ENCODE data around the gene HS6ST1.

The HS6ST1 gene

DNA sequence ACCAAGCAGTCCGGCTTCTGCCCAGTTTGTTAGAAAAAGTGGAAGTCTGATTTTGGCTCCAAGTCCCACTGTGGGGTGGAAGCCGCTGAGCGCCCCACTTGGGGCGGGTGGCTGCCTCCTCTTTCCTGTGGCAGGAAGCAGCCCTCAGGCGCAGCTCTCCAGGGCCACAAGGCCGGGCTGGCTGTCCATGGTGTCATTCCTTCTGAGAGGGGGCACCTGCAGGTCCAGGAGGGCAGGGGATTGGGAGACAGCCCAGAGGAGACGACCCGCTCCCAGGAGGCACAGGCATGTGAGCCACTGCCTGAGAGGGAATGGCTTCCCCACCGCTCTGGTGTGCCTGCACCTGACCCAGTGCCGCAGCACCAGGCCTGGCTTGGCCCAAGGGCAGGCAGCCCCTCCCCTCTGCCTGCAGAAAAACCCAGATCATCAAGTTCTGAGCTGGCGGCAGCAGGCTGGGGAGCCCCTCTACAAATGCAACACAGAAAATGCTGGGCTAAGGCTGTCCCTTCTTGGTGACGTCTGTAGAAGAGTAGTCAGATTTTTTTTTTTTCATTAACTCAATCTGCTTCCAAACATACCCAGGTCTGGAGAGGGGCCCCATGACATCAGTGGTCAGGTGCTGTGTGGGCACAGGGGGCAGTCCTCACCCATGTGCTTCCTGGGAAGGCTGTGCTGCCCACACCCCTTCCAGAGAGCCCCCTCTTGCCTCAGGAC lies 38.4 kb downstream of the HS6ST1 start:
- Histone ChIP-seq H3K36me3 (ENCODE audit: control insufficient read depth, insufficient read depth, low read length) (peaks cover 5% of the 10 kb centered on the region; the same call in 1 of the 2 replicates), H3K4me1 (ENCODE audit: control insufficient read depth, insufficient read depth, low read length) (peaks cover 4% of the 10 kb centered on the region; the same call in 1 of the 2 replicates)
- no CpG with 5 or more reads among the region's 12 CpGs for WGBS (ENCODE audit: insufficient coverage, insufficient read length)

DNA sequence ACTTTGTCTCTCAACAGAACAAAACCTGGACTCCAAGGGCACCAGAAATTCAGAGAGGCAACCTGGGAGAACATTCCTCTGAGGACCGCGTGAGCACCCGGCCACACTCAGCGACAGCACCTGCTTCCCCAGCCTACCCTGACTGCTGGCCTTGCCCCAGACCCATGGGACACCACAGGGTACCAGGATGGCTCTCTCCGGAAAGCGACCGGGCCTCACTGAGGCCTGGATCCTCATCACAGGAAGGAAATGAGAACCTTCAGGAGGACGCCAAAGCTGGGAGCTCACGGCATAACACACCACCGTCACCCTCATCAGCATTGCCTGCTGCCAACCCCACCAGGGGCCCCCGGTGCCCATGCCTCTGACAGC lies 38.9 kb downstream of the HS6ST1 start:
- DNase-seq (ENCODE audit: low read depth, low spot score): no peak
- 0 out of 2 replicates have a peak, but pooled peaks cover 4% of the 10 kb centered on the region for H3K36me3 ChIP-seq (ENCODE audit: control insufficient read depth, insufficient read depth, low read length)
- H3K4me3 ChIP-seq (ENCODE audit: low read length): no peak overlapping the region
- no CpG with 5 or more reads among the region's 11 CpGs for WGBS (ENCODE audit: insufficient coverage, insufficient read length)
- H3K27ac ChIP-seq (ENCODE audit: low read length): no peak overlapping the region
- peaks cover 4% of the 10 kb centered on the region; the same call in 1 of the 2 replicates for H3K4me1 ChIP-seq (ENCODE audit: control insufficient read depth, insufficient read depth, low read length)
- H3K9me3 ChIP-seq (ENCODE audit: control insufficient read depth, insufficient read depth, low read length): no peaks in the 10 kb centered on the region
- no peaks in the 10 kb centered on the region for H3K27me3 ChIP-seq (ENCODE audit: control insufficient read depth, insufficient read depth, low read length)

More for the DNA sequence above, 38.4 kb downstream of the HS6ST1 start:
- no peak for DNase-seq (ENCODE audit: low read depth, low spot score)
- no peak overlapping the region for H3K4me3 ChIP-seq (ENCODE audit: low read length)
- no peaks in the 10 kb centered on the region for H3K9me3 ChIP-seq (ENCODE audit: control insufficient read depth, insufficient read depth, low read length)
- H3K27me3 ChIP-seq (ENCODE audit: control insufficient read depth, insufficient read depth, low read length): no peaks in the 10 kb centered on the region
- H3K27ac ChIP-seq (ENCODE audit: low read length): no peak overlapping the region

DNA sequence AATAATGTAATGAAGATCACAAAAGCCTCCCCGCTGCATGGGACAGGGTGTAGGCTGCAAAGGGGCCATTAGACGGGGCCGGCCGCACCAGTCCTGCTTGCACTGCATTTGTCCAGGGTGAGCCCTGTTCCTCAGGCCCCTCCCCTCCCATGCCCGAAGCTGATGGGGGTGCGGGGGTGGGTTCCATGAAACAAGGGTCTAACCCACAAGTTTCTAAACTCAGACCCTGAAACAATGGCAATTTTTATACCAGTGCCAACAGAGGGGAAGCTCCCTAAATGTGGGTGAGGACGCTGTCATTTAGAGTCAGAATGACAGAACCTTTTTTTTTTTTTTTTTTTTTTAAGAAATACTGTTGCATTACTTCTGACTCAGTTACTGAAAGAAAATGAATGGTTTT lies 39.7 kb downstream of the HS6ST1 start:
- peaks cover 4% of the 10 kb centered on the region; the same call in 1 of the 2 replicates for H3K4me1 ChIP-seq (ENCODE audit: control insufficient read depth, insufficient read depth, low read length)
- H3K36me3 ChIP-seq (ENCODE audit: control insufficient read depth, insufficient read depth, low read length): 0 out of 2 replicates have a peak, but pooled peaks cover 4% of the 10 kb centered on the region
- H3K27ac ChIP-seq (ENCODE audit: low read length): no peak overlapping the region
- H3K9me3 ChIP-seq (ENCODE audit: control insufficient read depth, insufficient read depth, low read length): no peaks in the 10 kb centered on the region
- no CpG with 5 or more reads among the region's 7 CpGs for WGBS (ENCODE audit: insufficient coverage, insufficient read length)
- H3K27me3 ChIP-seq (ENCODE audit: control insufficient read depth, insufficient read depth, low read length): no peaks in the 10 kb centered on the region
- H3K4me3 ChIP-seq (ENCODE audit: low read length): no peak overlapping the region
- no peak for DNase-seq (ENCODE audit: low read depth, low spot score)

DNA sequence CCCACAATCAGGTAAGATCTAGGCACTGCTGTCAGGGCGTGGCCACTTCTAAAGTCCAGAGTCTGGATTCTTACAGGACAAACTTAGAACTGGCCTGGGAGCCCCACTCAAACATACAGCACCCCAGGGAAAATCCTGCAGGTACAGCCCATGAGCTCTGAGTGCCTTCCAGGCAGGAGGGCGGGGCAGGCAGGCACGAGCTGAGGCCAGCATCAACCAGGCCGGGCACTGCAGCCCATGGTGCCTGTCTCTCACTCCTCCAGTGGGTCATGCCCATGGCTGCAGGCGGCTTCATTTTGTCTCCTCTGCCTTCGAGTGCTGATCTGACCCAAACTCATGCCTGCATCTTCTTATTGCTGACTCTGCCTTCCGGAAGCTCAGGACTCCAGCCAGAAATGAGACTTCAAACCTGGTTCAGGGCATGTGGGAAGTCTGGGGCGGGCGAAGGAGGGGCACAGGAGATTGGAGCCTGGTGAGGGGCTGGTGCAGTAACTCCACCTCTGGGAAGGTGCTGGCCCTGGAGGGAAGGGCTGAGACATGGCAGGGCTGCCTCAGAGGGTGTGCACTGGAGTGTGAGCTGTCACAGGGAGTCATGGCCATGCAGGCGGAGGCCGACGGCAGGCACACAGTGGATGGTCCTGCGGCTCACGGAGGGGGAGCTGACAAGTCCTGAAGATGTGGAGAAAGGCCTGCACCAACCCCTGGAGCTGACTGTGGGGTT lies 40.5 kb downstream of the HS6ST1 start:
- Histone ChIP-seq H3K27me3 (ENCODE audit: control insufficient read depth, insufficient read depth, low read length) (no peaks in the 10 kb centered on the region), H3K4me1 (ENCODE audit: control insufficient read depth, insufficient read depth, low read length) (peaks cover 2% of the 10 kb centered on the region; the same call in 1 of the 2 replicates), H3K9me3 (ENCODE audit: control insufficient read depth, insufficient read depth, low read length) (no peaks in the 10 kb centered on the region), H3K36me3 (ENCODE audit: control insufficient read depth, insufficient read depth, low read length) (peaks cover 7% of the 10 kb centered on the region; the same call in 1 of the 2 replicates), H3K27ac (ENCODE audit: low read length) (no peak overlapping the region), H3K4me3 (ENCODE audit: low read length) (no peak overlapping the region)
- DNase-seq (ENCODE audit: low read depth, low spot score): no peak
- no CpG with 5 or more reads among the region's 14 CpGs for WGBS (ENCODE audit: insufficient coverage, insufficient read length)

DNA sequence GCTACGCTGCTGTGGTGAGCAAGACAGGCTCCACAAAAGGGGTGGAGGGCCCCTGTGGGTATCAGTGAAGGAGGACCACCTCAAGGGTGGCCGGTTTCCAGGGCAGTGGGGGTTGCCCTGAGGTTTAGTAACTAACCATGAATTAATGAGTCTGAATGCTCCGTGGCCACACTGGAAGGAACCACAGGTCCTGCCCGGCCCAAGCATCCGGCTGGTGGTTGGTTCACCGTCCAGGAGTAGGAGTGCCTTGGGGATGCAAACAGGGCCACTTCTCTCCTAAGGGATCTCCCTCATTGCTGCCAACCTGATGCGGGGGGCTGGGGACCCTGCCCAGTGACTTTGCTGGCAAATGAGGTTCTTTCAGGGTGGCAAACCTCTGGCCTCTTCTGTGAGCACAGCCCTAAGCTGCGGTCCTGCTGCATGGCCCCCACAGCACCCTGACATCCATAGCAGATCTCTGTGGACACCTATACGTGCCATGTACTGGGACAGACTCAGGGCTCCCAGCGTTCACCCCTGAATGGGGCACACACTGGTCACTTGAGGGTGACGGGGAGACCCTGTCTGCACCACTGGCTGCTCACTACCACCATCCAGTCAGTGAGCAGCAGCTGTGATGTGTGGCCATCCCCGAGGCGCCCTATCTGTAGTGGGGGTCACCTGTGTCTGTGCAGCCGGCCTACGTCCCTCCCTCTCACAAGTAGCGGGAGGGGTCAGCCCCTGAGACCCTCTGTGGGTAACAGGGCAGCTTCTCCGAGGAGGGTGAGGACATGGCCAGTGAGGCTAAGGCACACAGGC lies 41.6 kb downstream of the HS6ST1 start:
- Histone ChIP-seq H3K27me3 (ENCODE audit: control insufficient read depth, insufficient read depth, low read length) (no peaks in the 10 kb centered on the region), H3K27ac (ENCODE audit: low read length) (no peak overlapping the region), H3K9me3 (ENCODE audit: control insufficient read depth, insufficient read depth, low read length) (no peaks in the 10 kb centered on the region), H3K36me3 (ENCODE audit: control insufficient read depth, insufficient read depth, low read length) (peaks cover 7% of the 10 kb centered on the region; the same call in 1 of the 2 replicates), H3K4me1 (ENCODE audit: control insufficient read depth, insufficient read depth, low read length) (no peaks in the 10 kb centered on the region), H3K4me3 (ENCODE audit: low read length) (no peak overlapping the region)
- no CpG with 5 or more reads among the region's 17 CpGs for WGBS (ENCODE audit: insufficient coverage, insufficient read length)
- no peak for DNase-seq (ENCODE audit: low read depth, low spot score)

DNA sequence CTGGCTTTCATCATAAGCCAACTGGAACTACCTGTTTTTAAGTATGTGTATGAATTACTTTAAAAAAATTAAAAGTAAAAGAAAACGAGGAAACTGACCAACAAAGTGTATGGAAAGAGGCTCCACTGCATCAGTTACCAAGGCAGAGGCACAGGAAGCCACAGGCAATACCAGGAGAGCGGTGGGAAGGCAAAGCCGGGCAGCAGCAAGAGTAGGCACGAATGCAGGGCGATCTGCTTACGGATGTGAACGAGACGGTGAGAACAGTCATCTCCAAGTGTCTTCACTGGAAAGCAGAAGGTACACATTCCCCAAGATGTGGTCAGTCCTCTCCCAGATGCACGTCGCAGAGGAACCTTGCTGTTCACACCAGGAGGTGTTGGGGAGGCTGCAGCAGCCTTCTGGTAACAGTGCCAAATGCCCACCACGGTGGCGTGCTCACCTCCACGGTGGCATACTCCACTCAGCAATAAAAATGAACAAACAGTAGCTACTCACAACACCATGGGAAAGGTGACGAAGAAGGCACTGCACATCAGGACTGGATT lies 43.1 kb downstream of the HS6ST1 start:
- Histone ChIP-seq H3K9me3 (ENCODE audit: control insufficient read depth, insufficient read depth, low read length) (no peaks in the 10 kb centered on the region), H3K27me3 (ENCODE audit: control insufficient read depth, insufficient read depth, low read length) (no peaks in the 10 kb centered on the region), H3K4me3 (ENCODE audit: low read length) (no peak overlapping the region), H3K4me1 (ENCODE audit: control insufficient read depth, insufficient read depth, low read length) (no peaks in the 10 kb centered on the region), H3K36me3 (ENCODE audit: control insufficient read depth, insufficient read depth, low read length) (peaks cover 7% of the 10 kb centered on the region; the same call in 1 of the 2 replicates), H3K27ac (ENCODE audit: low read length) (no peak overlapping the region)
- no CpG with 5 or more reads among the region's 14 CpGs for WGBS (ENCODE audit: insufficient coverage, insufficient read length)
- DNase-seq (ENCODE audit: low read depth, low spot score): no peak

DNA sequence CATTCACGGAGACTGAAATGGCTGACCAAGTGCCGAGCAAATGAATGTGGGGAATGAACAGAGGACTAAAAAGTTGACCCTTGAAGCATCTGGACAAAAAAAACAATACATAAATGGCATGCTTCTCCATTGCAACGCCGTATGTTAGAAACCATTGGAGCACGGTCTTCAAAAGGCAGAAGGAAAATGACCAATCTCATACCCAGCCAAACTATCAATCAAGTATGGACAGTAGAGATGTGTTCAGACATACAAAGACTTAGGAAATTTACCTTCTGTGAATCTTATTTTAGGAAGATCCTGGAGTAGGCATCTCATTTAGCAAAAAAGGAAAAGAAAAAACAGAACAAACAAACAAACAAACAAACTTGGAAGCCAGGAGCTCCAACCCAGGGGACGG lies 44.5 kb downstream of the HS6ST1 start:
- H3K27ac ChIP-seq (ENCODE audit: low read length): no peak overlapping the region
- H3K27me3 ChIP-seq (ENCODE audit: control insufficient read depth, insufficient read depth, low read length): no peaks in the 10 kb centered on the region
- H3K4me3 ChIP-seq (ENCODE audit: low read length): no peak overlapping the region
- no peak for DNase-seq (ENCODE audit: low read depth, low spot score)
- H3K9me3 ChIP-seq (ENCODE audit: control insufficient read depth, insufficient read depth, low read length): no peaks in the 10 kb centered on the region
- H3K4me1 ChIP-seq (ENCODE audit: control insufficient read depth, insufficient read depth, low read length): no peaks in the 10 kb centered on the region
- H3K36me3 ChIP-seq (ENCODE audit: control insufficient read depth, insufficient read depth, low read length): peaks cover 7% of the 10 kb centered on the region; the same call in 1 of the 2 replicates
- WGBS (ENCODE audit: insufficient coverage, insufficient read length): no CpG with 5 or more reads among the region's 6 CpGs

DNA sequence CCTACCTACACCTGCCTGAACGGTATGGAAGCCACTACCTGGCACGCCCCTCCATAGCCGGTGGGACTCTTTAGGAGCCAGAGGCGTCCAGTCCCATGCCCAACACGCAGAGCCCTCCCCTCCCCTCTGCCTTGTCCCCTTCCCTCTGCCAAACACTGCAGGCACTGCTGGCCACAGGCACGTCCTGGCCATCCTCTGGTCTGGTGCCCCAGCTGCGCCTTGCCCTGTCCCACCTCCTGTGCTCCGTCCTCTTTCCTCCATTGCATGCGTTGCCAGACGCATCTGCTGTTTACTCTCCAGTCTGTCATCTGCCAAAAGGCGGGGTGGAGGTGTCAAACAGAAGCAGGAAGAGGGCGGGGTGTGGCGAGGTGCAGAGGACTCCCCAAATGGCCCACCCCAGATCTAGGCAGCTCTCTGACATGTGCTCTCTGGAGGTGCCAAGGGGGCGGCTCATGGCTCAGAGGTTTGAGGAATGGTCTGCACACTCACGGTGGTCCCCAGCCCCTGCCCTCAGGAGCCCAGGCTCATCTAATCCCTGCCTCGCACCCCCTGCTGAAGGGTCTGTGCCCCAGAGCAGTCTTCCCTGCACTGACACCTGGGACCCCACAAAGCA lies 45.1 kb downstream of the HS6ST1 start:
- H3K27me3 ChIP-seq (ENCODE audit: control insufficient read depth, insufficient read depth, low read length): no peaks in the 10 kb centered on the region
- WGBS (ENCODE audit: insufficient coverage, insufficient read length): no CpG with 5 or more reads among the region's 16 CpGs
- no peak for DNase-seq (ENCODE audit: low read depth, low spot score)
- peaks cover 7% of the 10 kb centered on the region; the same call in 1 of the 2 replicates for H3K36me3 ChIP-seq (ENCODE audit: control insufficient read depth, insufficient read depth, low read length)
- H3K4me1 ChIP-seq (ENCODE audit: control insufficient read depth, insufficient read depth, low read length): no peaks in the 10 kb centered on the region
- H3K9me3 ChIP-seq (ENCODE audit: control insufficient read depth, insufficient read depth, low read length): no peaks in the 10 kb centered on the region
- H3K27ac ChIP-seq (ENCODE audit: low read length): no peak overlapping the region
- H3K4me3 ChIP-seq (ENCODE audit: low read length): no peak overlapping the region

DNA sequence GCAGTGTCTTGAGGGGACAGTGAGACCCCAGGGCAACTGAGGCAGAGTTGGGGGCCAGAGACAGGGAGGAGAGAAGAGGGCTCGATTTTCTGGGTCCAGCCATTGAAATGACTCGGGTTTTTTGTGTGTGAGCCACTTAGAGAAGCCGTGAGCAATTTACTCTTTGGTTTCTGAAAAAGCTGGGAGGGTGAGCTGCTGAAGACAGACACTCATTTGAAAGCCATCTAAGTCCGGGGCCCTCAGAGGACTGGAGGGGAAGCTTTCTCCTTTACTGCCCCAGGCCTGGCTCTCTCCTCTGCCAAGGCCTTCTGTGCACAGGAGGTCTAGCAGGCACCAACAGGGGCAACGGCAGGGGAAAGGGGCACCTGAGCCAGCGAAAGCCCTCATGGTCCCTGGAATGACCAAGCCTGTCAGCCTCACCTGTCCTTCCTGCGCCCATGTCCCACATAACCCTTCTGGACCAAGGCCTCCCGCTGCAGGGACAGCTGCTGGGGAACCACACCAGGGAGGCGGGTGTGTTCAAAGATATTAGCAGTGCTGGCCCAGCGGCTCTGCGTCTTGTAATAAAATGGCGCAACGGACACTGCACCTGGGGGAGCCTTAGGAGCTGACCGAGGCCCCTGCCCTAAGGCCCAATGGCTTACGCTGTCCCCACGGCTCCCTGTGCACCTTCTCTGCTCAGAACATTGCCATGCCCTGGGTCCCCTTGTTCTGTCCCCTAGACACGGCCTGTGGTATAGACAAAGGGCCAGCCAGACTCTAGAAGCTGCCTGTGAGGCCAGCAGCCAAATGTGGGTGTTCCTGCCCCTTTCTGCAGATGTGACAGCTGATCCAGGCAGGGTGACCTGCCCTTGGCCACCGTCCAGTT lies 45.8 kb downstream of the HS6ST1 start:
- H3K4me1 ChIP-seq (ENCODE audit: control insufficient read depth, insufficient read depth, low read length): no peaks in the 10 kb centered on the region
- peaks cover 5% of the 10 kb centered on the region; the same call in 1 of the 2 replicates for H3K36me3 ChIP-seq (ENCODE audit: control insufficient read depth, insufficient read depth, low read length)
- H3K4me3 ChIP-seq (ENCODE audit: low read length): no peak overlapping the region
- no CpG with 5 or more reads among the region's 18 CpGs for WGBS (ENCODE audit: insufficient coverage, insufficient read length)
- H3K9me3 ChIP-seq (ENCODE audit: control insufficient read depth, insufficient read depth, low read length): no peaks in the 10 kb centered on the region
- no peak for DNase-seq (ENCODE audit: low read depth, low spot score)
- no peaks in the 10 kb centered on the region for H3K27me3 ChIP-seq (ENCODE audit: control insufficient read depth, insufficient read depth, low read length)
- no peak overlapping the region for H3K27ac ChIP-seq (ENCODE audit: low read length)

All from iPS DF 6.9 (cell line).